HG02610 (cell line): ENCODE results near the gene TNS3.

Source experiments
- ATAC-seq: cut with Tn5 transposase; IDR thresholded peaks from one replicate; pipeline ENCODE4 v1.9.1; 2021; ENCODE audit warnings: mild to moderate bottlenecking, moderate library complexity; ENCODE audit not compliant: unreplicated experiment

TNS3 gene

DNA sequence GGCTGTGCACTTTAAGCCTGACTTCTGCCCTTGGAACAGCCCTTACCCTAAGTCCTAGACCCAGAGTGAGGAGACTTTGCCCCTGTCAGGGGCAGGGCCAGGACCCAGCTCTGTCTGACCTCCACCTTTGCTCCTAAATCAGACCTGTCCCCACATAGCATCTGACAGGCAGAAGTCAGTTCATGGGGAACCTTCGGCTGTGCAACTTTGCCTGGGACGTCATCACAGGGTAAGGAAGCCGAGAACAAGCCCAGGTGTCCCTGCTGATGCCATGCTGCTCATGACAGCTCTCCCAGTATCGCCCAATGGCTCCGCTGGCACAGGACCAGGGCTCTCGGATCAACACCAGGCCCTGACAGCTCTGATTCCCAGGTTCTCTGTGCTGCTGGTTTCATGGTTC lies 55.4 kb downstream of the TNS3 start:
- ATAC-seq = no peak

- ATAC-seq = no peak
Observed at GRCh38 chr7:47525066-47525623, 56.8 kb downstream of the TNS3 start.

GRCh38 chr7:47523401-47523800 lies 58.5 kb downstream of the TNS3 start:
- ATAC-seq = no peak

DNA sequence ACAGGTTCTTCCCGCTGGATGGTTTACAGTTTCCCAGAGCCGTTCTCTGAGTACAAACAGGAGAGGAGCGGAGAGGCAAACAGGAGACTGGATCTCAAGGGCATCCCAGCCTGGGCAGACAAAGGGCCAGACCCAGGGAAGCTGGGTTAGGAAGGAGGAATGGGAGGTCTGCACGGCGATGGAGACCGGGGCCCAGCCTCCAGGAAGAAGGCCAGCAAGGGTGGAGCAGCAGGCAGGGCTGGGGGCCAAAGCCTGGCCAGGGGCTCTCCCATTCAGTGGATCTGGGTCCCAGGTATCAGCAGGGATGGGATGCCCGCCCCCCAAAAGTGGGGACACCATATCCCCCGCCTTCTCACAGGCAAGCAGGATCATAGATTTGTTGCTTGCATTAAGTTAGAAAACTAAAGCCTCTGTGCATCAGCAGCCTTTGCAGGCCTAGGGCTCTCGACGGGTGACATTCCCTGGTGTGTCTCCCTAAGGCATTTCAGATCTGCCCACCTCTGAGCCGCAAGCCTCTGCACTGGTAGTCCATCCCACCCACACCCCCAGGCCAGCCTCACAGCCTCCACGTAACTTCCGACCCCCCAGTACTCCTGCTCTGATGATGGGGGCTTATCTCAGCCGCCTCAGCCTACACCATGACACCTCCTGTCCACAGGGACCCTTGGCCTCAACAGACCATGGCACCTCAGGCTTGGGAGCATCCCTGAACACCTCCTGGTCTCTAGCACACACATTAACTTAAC lies 59.9 kb downstream of the TNS3 start:
- no peak for ATAC-seq

DNA sequence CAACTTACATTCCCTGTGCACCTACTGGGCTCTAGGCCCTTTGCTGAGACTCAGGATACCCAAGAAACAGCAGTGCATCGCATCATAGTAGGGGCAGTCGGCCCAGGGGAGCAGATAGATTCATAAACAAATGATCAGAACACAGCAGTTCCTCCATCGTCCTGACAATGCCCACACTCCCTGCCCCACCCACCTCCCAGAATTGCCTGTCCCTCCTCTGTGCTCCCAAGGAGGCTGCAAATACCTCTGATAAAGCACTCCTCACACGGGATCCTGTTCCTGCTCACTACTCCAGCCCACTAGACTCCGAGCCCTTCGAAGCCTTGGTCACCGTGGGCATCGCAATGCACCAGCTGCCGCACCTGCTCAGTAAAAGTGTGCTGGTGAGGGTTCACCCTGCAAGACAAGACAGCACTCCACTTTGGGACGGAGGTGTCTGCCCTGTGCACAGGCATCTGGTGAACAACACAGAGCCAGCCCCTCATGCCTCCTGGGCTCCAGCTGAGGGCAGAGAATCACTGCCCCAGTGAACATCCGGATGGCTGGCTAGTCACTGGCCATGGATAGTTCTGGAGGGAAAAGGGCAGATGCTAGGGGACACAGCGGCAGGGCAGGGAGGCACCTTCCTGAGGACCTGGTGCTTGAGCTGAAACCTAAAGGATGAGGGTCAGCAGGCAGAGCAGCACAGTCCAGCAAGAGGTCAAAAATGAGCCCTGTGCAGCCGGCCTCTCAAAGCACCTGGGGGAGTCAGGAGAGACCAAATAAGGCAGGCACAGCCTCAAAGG lies 60.7 kb downstream of the TNS3 start:
- ATAC-seq = no peak

DNA sequence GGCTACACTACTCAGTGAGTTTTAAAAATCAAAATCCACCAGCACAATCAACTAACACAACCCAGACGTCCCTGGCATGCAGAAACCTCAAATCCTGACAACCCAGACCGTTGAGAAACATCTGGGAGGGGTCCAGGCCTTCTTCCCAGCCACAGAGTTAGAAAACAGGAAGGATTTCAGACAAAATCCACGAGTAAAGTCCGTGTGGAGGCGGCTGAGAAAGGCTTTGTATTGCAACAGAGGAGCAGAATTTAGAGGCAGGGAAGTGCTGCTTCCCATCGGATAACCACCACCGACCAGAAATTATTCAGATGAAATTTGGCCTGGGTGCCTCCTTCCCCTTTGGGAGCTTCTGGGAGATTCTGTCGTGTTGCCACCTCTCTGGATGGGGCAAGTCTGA lies 61.5 kb downstream of the TNS3 start:
- no peak for ATAC-seq

DNA sequence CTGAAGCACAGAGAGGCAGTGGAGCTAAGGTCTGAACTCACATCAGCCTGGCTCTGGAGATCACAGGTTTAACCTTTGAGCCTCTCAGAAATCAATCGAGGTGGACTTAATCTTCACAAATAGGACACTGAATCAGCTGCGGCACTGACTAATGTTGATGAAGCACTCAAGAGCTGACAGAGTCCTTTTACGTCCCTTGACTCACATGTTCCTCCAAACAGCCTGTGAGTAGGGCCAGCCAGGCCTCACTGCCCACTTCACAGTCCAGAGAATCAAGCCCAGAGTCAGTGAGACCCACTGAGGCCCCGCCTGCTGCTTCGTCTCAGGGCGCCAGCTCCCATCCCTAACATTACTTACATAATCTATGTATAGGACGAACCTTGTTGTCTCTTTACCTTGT lies 63.1 kb downstream of the TNS3 start:
- ATAC-seq = no peak

DNA sequence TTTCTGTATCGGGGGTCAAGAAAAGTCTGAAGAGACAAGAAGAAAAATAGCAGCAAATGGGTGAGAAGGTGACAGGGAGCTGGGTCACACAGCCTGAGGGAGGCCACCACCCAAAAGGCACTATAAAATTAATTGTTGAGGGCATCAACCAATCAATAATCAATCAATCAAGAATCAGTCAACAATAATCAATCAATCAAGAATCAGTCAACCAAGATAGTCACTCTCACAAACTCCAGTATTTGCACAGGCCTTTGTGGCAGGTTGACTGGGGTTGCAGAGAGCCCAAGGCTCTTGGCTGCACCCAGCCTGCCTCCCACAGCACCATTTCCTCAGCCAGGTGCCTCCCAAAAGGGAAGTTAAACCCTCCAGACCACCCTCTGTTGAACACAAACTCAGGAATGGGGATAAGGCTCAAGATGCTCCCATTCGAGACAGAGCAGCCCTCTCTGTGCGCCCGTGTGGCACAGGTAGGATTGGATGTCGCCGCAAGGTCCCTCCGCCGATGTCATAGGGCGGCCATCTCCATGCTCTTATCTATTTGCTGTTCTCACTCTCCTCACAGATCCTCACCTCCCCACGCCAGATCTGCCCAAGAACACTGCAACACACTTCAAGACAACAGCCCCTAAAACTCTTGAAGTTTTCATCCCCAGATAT lies 64.0 kb downstream of the TNS3 start:
- ATAC-seq = no peak

DNA sequence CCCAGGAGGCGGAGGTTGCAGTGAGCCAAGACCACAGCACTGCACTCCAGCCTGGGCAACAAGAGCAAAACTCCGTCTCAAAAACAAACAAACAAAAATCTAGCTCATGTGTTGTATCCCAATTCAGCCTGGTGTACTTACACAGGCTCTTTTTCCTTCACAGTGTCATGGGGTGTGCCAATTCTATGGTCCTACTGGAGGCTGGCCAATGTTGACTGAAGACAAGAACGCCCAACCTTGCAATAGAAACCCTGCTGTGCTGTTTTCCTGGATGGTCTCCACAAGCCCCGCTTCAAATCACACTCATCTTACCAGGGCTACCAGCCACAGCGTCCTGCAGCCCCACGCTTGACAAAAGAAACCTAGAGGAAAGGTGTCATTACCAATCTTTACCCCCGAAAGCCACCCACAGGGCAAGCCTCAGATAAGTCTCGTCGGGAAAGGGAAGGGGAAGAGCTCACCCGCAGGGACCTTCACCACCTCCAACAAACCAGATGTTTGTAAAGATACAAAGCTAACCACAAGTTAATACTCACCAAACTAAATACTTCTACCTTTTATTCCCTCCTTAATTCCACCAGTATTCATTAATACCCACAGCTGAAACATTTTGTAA lies 64.8 kb downstream of the TNS3 start:
- ATAC-seq = no peak

DNA sequence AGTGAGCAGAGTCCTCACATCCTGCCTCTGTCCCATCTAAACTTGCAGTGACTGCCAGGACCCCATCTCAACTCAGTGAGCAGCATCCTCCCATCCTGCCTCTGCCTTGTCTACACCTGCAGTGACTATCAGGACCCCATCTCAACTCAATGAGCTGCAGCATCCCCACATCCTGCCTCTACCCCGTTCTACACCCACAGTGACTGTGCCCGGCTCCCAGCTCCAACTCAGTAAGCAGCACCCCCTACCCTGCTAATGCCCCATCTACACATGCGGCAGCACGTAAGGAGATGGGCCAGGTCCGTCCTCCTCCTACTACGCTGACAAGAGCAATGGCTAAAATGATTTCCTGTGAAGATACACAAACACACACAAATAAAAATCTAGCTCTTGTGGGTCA lies 65.5 kb downstream of the TNS3 start:
- no peak for ATAC-seq

GRCh38 chr7:47515305-47515834 lies 66.5 kb downstream of the TNS3 start:
- no peak for ATAC-seq

DNA sequence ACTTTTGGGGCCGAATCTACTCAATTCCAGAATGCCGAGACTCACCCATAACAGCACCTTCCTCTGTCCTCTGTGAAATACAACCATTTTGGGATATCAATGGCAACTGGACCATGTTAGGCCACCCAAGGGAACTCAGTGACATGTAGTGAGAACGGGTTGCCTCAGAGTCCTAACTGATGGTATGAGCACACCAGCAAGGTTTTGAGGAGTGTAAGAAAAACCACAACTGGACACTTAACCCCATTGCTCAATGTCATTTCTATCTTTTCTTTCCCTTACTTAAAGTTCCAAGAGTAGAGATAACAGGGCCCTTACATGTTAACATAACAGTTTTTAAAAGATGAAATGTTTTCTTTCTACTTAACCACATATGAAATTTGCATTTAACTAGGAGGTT lies 67.1 kb downstream of the TNS3 start:
- ATAC-seq = no peak

DNA sequence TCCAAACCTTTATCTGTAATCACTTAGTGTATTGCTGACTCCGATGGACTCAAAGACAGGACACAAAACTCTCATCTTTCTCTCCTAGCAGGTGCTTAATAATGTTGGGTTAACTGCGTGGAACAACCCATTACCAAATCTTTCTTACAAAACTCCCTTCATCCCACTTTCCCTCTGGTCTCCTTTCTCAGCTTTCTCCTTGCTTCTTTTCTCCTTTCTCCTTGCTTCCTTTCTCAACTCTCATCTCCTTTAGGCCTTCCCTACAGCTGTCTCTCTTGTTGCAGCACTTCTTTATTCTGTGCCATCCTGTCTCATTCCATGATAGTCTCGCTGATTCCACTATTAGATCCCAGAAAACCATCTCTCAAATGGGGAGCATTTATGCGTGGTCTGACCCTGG lies 67.5 kb downstream of the TNS3 start:
- no peak for ATAC-seq

DNA sequence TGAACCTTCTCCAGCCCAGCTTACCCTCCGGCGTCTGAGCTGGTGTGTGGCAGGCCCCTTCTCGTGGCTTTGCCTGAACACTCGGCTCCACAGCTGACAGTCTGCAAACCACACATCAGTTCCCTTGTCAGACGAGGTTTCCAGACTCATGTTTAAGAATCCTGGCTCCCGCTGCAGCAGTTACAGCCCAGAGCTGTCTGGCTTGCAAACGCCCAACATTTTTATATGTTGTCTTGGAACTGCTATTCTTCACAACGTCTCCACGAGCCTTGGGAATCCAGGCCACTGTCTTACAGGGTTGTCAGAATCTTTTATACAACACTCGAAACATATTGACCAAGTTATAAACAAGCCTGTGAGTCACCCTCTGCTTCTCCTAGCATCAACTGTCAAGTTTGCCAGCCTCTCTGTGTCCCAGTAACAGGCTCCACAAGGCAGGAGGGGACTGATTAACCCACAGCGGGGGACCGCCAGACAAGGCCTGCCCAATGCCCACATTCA lies 68.1 kb downstream of the TNS3 start:
- ATAC-seq = no peak

GRCh38 chr7:47512481-47513176 lies 69.3 kb downstream of the TNS3 start:
- no peak for ATAC-seq

DNA sequence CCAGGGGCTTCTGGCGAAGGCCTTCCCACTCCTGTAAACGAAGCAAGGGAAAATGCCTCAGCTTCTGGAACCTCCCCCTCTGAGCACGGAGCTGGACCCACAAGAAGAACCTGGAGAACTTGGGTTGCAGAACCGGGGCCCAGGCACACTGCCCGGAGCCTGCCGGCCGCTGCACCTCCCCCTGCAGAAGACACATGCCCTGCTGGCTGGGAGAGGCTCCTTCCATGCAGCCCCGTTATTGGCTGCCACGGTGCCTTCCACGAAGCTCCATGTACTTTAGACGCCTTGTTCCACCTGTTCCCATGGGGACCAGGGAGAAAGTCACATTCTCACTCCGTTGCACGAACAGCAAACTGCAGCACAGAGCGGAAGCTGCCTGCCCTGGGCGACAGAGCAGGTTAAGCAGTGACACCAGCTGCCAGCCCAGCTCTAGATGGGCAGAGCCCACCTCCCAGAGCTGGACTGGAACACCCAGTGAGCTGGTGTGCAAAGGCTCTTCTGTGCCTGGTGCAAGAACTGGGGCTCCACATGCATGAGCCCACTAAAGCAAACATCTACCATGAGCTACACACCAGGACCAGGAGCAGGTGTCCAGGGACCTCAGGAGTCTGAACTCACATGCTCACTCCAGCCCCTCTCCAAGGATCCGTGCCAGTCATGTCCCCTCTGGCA lies 70.1 kb downstream of the TNS3 start:
- no peak for ATAC-seq

DNA sequence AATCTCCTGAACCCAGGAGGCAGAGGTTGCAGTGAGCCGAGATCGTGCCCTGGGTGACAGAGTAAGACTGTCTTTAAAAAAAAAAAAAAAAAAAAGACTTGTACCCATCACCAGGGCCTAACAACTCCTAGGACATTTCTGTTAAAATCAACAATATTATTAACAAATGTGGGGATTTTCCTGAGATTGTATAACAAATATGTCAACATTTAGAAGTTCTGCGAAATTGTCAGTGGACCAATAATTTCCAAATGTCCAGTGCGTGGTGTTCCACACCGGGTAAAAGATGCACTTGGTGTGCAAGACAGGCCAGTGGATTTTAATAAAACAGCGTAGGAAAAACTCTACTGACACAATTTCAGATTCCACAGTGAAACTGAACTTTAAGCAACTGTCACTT lies 71.1 kb downstream of the TNS3 start:
- ATAC-seq = no peak

DNA sequence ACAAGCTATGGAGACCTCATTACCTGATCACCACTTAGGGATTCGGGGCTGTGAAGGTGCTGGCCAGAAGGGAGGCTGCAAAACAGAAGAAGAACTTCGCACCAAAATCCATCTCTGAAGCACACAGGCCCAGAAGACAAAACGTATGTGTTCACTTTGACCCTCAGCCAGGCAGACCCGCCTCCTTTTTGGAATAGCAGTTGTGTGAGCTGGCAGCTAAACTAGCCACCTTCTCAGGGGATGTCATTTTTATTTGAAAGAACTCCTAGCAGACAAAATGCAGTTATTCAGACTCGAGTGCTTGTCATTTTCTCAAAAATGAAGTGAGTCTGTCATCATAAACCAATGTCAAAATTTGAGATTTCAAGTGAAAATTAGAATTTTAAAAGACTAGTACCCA lies 71.7 kb downstream of the TNS3 start:
- ATAC-seq = no peak

GRCh38 chr7:47509571-47509970 lies 72.3 kb downstream of the TNS3 start:
- no peak for ATAC-seq
